ENCODE measurements around the gene ARL16.

ARL16 gene

DNA sequence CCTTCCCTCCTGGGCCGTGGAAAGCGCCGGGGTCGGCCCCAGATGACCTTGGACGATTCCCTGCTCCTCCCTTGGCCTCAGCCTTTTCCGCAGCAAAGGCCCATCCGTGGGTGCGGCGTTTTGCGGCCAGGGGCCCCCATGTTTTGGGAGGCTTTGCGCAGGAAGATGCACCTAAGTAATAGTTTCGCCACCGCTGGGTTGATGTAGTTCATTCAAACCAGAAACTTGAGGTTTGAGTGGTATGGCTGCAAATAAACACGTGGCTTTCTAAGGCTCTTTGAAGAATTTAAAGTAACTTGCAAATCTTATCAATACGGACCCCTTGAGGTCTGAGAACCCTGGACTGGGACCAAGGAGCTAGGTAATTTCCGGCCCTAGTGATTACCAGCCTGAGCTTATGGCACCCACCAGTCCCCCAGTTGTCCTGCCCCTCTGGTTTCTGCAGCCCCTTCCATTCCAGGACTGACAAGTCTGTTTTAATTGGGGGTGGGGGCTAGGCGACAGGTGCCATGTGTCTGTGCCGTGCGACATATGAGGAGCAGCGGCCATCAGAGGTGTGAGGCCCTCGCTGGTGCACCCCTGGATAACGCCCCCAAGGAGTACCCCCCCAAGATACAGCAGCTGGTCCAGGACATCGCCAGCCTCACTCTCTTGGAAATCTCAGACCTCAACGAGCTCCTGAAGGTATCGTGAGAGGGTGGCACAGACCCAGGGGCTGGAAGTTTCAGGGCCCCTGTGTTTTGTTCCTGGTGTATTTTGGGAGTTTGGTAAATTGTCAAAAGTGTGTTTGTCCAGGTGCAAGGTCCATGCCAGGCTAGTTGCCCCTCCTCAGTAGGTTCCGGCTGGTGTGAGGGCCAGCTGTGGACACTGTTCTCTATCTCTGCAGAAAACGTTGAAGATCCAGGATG lies 20.4 kb upstream of the ARL16 start:
- Histone ChIP-seq H3F3A (ENCODE audit: insufficient read depth, low read length) (peaks cover 24% of the 10 kb centered on the region), H3K9me2 (replicated peaks; ENCODE audit: insufficient read depth, low read length) (no peaks in the 10 kb centered on the region), H2AFZ (ENCODE audit: low read length) (peak overlapping the region; percentile 15; the same call in 1 of the 2 replicates), H3K79me2 (ENCODE audit: low read length) (peaks cover 83% of the 10 kb centered on the region), H3K27ac (ENCODE audit: low read length) (peak overlapping the region; percentile 88; the same call in 1 of the 2 replicates), H3K36me3 (replicated peaks; ENCODE audit: insufficient read depth, low read length) (peaks cover 18% of the 10 kb centered on the region), H3K9me3 (replicated peaks; ENCODE audit: insufficient read depth, low read length) (no peaks in the 10 kb centered on the region), H3K4me3 (ENCODE audit: low read length) (peak overlapping the region; percentile 97), H4K20me1 (ENCODE audit: insufficient read depth, low read length) (no peaks in the 10 kb centered on the region; the same call in 1 of the 2 replicates), H3K4me1 (ENCODE audit: low read length) (peaks cover 15% of the 10 kb centered on the region), H3K9ac (ENCODE audit: low read length) (peak overlapping the region; percentile 99), H3K27me3 (replicated peaks; ENCODE audit: insufficient read depth, low read length) (no peaks in the 10 kb centered on the region), H3K4me2 (ENCODE audit: low read depth, low read length) (peak overlapping the region; percentile 88)
- TF ChIP-seq EZH2 (optimal IDR thresholded peaks at IDR 0.05; ENCODE audit: low read depth, low read length), result no peak
- TF ChIP-seq EZH2phosphoT487 (IDR thresholded peaks at IDR 0.05; ENCODE audit: low read length), result no peak
- TF ChIP-seq, protein P1, sequence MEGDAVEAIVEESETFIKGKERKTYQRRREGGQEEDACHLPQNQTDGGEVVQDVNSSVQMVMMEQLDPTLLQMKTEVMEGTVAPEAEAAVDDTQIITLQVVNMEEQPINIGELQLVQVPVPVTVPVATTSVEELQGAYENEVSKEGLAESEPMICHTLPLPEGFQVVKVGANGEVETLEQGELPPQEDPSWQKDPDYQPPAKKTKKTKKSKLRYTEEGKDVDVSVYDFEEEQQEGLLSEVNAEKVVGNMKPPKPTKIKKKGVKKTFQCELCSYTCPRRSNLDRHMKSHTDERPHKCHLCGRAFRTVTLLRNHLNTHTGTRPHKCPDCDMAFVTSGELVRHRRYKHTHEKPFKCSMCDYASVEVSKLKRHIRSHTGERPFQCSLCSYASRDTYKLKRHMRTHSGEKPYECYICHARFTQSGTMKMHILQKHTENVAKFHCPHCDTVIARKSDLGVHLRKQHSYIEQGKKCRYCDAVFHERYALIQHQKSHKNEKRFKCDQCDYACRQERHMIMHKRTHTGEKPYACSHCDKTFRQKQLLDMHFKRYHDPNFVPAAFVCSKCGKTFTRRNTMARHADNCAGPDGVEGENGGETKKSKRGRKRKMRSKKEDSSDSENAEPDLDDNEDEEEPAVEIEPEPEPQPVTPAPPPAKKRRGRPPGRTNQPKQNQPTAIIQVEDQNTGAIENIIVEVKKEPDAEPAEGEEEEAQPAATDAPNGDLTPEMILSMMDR (IDR thresholded peaks at IDR 0.05; ENCODE audit: low read length), result no peak
- no peak for DNase-seq

DNA sequence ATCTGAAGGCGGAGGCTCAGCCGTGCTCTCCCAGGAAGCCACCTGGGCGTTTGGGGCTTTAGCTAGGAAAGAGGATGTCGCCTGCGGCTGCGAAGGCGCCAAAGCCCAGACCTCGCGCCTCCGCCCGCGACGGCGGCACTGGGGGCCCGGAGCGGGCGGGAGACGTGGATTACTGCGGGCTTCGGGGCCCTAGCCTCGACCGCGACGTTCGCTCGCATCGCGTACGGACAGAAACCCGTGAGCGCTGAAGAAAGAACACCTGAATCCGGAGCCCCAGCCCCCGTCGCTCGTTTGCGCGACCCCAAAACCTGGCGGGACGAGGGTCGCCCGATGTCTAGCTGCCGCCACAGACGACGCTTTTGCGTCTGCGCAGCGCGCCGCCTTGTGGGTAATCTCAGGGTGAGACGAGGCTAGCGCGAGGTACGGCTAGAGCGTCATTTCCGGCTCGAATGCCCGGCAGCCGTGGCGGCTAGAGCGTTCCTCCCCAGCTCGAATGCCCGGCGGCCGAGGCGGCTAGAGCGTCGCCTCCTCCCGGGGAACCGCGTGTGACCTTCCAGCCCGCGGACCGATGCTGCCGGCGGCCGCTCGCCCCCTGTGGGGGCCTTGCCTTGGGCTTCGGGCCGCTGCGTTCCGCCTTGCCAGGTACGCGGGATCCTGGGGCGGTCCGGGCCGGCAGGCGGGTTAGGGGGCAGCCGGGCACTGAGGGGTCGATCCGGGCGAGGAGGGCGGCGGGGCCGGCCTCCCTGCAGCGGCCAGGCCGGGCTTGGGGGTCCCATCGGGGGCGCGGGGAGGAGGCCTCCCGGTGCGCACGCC lies 19.5 kb upstream of the ARL16 start, which contains the start of gene MRPL12:
TSS of gene MRPL12 (plus strand) at position 434 of the 813 bp plus-strand sequence. CDS start at position 569, 135 bp downstream.
- no peaks in the 10 kb centered on the region for H3K9me2 ChIP-seq (replicated peaks; ENCODE audit: insufficient read depth, low read length)
- H3K4me3 ChIP-seq (ENCODE audit: low read length), result peak within 1 kb of the TSS; percentile 97
- H3K4me2 ChIP-seq (ENCODE audit: low read depth, low read length), result peak within 1 kb of the TSS; percentile 99
- peaks cover 15% of the 10 kb centered on the region for H3K4me1 ChIP-seq (ENCODE audit: low read length)
- H3K27me3 ChIP-seq (replicated peaks; ENCODE audit: insufficient read depth, low read length), result no peaks in the 10 kb centered on the region
- no peaks in the 10 kb centered on the region; the same call in 1 of the 2 replicates for H4K20me1 ChIP-seq (ENCODE audit: insufficient read depth, low read length)
- TF ChIP-seq, protein P1 (IDR thresholded peaks at IDR 0.05; ENCODE audit: low read length), result no peak
- no peak for TF ChIP-seq EZH2 (optimal IDR thresholded peaks at IDR 0.05; ENCODE audit: low read depth, low read length)
- TF ChIP-seq EZH2phosphoT487 (IDR thresholded peaks at IDR 0.05; ENCODE audit: low read length), result no peak
- peak within 1 kb of the TSS; percentile 99 for H3K9ac ChIP-seq (ENCODE audit: low read length)
- no peaks in the 10 kb centered on the region for H3K9me3 ChIP-seq (replicated peaks; ENCODE audit: insufficient read depth, low read length)
- H2AFZ ChIP-seq (ENCODE audit: low read length), result peak within 1 kb of the TSS; percentile 33; the same call in 1 of the 2 replicates
- peaks cover 16% of the 10 kb centered on the region for H3F3A ChIP-seq (ENCODE audit: insufficient read depth, low read length)
- H3K79me2 ChIP-seq (ENCODE audit: low read length), result peaks cover 90% of the 10 kb centered on the region
- H3K27ac ChIP-seq (ENCODE audit: low read length), result peak within 1 kb of the TSS; percentile 88; the same call in 1 of the 2 replicates
- H3K36me3 ChIP-seq (replicated peaks; ENCODE audit: insufficient read depth, low read length), result peaks cover 18% of the 10 kb centered on the region
- peak; percentile 97 for DNase-seq

DNA sequence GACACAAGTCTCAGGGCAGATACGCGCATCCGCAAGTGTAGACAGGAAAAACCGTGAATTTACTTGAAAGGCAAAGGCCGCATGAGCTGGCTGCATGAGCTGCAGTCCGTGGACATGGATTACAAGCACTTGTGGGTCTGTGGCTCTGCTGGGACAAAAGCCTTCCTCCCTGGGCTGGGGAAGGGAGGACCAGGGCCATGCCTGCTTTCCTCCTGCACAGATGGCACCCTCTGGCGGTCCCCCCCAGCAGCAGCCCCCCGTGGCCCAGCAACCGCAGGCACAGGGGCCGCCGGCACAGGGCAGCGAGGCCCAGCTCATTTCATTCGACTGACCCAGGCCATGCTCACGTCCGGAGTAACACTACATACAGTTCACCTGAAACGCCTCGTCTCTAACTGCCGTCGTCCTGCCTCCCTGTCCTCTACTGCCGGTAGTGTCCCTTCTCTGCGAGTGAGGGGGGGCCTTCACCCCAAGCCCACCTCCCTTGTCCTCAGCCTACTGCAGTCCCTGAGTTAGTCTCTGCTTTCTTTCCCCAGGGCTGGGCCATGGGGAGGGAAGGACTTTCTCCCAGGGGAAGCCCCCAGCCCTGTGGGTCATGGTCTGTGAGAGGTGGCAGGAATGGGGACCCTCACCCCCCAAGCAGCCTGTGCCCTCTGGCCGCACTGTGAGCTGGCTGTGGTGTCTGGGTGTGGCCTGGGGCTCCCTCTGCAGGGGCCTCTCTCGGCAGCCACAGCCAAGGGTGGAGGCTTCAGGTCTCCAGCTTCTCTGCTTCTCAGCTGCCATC lies 17.9 kb upstream of the ARL16 start:
- DNase-seq, result peak; percentile 39
- no peaks in the 10 kb centered on the region for H3K27me3 ChIP-seq (replicated peaks; ENCODE audit: insufficient read depth, low read length)
- peak overlapping the region; percentile 99; the same call in 1 of the 2 replicates for H3K9ac ChIP-seq (ENCODE audit: low read length)
- peaks cover 15% of the 10 kb centered on the region for H3K4me1 ChIP-seq (ENCODE audit: low read length)
- H3K27ac ChIP-seq (ENCODE audit: low read length), result peak overlapping the region; percentile 88; the same call in 1 of the 2 replicates
- no peaks in the 10 kb centered on the region; the same call in 1 of the 2 replicates for H4K20me1 ChIP-seq (ENCODE audit: insufficient read depth, low read length)
- peaks cover 84% of the 10 kb centered on the region for H3K79me2 ChIP-seq (ENCODE audit: low read length)
- H2AFZ ChIP-seq (ENCODE audit: low read length), result no peak overlapping the region
- no peaks in the 10 kb centered on the region for H3K9me2 ChIP-seq (replicated peaks; ENCODE audit: insufficient read depth, low read length)
- H3K4me2 ChIP-seq (ENCODE audit: low read depth, low read length), result peak overlapping the region; percentile 99
- peak overlapping the region; percentile 97 for H3K4me3 ChIP-seq (ENCODE audit: low read length)
- H3K36me3 ChIP-seq (replicated peaks; ENCODE audit: insufficient read depth, low read length), result peaks cover 8% of the 10 kb centered on the region
- peaks cover 16% of the 10 kb centered on the region for H3F3A ChIP-seq (ENCODE audit: insufficient read depth, low read length)
- no peaks in the 10 kb centered on the region for H3K9me3 ChIP-seq (replicated peaks; ENCODE audit: insufficient read depth, low read length)
- TF ChIP-seq, protein P1 (IDR thresholded peaks at IDR 0.05; ENCODE audit: low read length), result peak; percentile 34
- TF ChIP-seq EZH2phosphoT487 (IDR thresholded peaks at IDR 0.05; ENCODE audit: low read length) (no peak), EZH2 (optimal IDR thresholded peaks at IDR 0.05; ENCODE audit: low read depth, low read length) (no peak)
